Prostate gland (tissue), 2 donors: ENCODE data around the gene MAML1. TPM values are rescaled to one million over a fixed set of nuclear protein-coding genes. Genes with fewer than 3 reads are reported as not detected.
A peak's percentile ranks its signal among the peaks of the same experiment; 100 is the strongest.
"Not testable (repeated sequence)": the region's sequence is repeated elsewhere in the genome, so short reads cannot be mapped to it uniquely, and the experiment has no call there.

ENCODE experiments used
- DNase-seq: peaks from one replicate; pipeline ENCODE4 v3.0.0-alpha.2; 2019; ENCODE audit warnings: low spot score
- H3K27ac ChIP-seq, 2 donors: fragments of 200-600 bp; sonication (generic); 2 replicates each; pipeline ENCODE4 v1.5.1; 2017 to 2019
- H3K27me3 ChIP-seq: fragments of 200-600 bp; sonication (generic); replicated peaks from 2 replicates; pipeline ENCODE4 v1.5.1; 2019; ENCODE audit not compliant: insufficient read depth
- H3K36me3 ChIP-seq, 2 donors: fragments of 200-600 bp; sonication (generic); 1 replicate in 1 of 2; 2 replicates in 1 of 2; pipeline versions ENCODE4 v1.5.1 to v1.8.1; 2017 to 2019
- H3K4me1 ChIP-seq: fragments of 200-600 bp; sonication (generic); replicated peaks from 2 replicates; pipeline ENCODE4 v1.5.1; 2019
- H3K4me3 ChIP-seq, 2 donors: fragments of 200-600 bp; sonication (generic); 2 replicates each; pipeline ENCODE4 v1.5.1; 2017 to 2019
- H3K9me3 ChIP-seq: fragments of 200-600 bp; sonication (generic); 2 replicates; pipeline ENCODE4 v1.5.1; 2017
- POLR2A ChIP-seq: fragments of 450-650 bp; IDR thresholded peaks from one replicate; pipeline ENCODE4 v1.6.1; 2016; ENCODE audit warnings: antibody characterized with exemption, mild to moderate bottlenecking
- POLR2AphosphoS5 ChIP-seq: sonication (generic); formaldehyde crosslinking; IDR thresholded peaks from one replicate; pipeline ENCODE4 v1.6.1; 2017; ENCODE audit warnings: antibody characterized with exemption
- WGBS: methylation state at CpG from one replicate; pipeline ENCODE4 v1.1.5; 2018; 5-methylcytosine and 5-hydroxymethylcytosine counted together
- intact Hi-C: fragments of 100-400 bp; cut with DNase I; formaldehyde crosslinking; loops from one replicate; pipeline ENCODE4 v1.14.2; 2022
- total RNA-seq, 2 donors: library from RNA; depleted of rRNA; stranded (reverse); fragments of >200 nt; gene quantifications; one replicate each; pipeline ENCODE4 v1.1.0, GENCODE V29; 2016
- TF ChIP-seq, protein P1 (sequence below), 4 experiments: fragments of 200-600 bp in 2 of 4; fragments of 450-650 bp in 2 of 4; sonication (generic) in 2 of 4; IDR thresholded peaks; 1 replicate in 3 of 4; 2 replicates in 1 of 4; pipeline ENCODE4 v1.5.1; 2016 to 2019; ENCODE audit warnings: antibody characterized with exemption in 4 of 4, mild to moderate bottlenecking in 2 of 4, moderate library complexity in 2 of 4

Gene MAML1, protein sequence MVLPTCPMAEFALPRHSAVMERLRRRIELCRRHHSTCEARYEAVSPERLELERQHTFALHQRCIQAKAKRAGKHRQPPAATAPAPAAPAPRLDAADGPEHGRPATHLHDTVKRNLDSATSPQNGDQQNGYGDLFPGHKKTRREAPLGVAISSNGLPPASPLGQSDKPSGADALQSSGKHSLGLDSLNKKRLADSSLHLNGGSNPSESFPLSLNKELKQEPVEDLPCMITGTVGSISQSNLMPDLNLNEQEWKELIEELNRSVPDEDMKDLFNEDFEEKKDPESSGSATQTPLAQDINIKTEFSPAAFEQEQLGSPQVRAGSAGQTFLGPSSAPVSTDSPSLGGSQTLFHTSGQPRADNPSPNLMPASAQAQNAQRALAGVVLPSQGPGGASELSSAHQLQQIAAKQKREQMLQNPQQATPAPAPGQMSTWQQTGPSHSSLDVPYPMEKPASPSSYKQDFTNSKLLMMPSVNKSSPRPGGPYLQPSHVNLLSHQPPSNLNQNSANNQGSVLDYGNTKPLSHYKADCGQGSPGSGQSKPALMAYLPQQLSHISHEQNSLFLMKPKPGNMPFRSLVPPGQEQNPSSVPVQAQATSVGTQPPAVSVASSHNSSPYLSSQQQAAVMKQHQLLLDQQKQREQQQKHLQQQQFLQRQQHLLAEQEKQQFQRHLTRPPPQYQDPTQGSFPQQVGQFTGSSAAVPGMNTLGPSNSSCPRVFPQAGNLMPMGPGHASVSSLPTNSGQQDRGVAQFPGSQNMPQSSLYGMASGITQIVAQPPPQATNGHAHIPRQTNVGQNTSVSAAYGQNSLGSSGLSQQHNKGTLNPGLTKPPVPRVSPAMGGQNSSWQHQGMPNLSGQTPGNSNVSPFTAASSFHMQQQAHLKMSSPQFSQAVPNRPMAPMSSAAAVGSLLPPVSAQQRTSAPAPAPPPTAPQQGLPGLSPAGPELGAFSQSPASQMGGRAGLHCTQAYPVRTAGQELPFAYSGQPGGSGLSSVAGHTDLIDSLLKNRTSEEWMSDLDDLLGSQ
- 10 to 100 TPM; 33.9 to 54.7 TPM for total RNA-seq

GRCh38 chr5:179732412-179732917, at the start of gene MAML1:
Gene MAML1, plus strand, starts transcription at chr5:179732822. Its CDS starts 291 bp downstream, at chr5:179733113.
- TF ChIP-seq POLR2A = peak; percentile 93
- TF ChIP-seq, protein P1, sequence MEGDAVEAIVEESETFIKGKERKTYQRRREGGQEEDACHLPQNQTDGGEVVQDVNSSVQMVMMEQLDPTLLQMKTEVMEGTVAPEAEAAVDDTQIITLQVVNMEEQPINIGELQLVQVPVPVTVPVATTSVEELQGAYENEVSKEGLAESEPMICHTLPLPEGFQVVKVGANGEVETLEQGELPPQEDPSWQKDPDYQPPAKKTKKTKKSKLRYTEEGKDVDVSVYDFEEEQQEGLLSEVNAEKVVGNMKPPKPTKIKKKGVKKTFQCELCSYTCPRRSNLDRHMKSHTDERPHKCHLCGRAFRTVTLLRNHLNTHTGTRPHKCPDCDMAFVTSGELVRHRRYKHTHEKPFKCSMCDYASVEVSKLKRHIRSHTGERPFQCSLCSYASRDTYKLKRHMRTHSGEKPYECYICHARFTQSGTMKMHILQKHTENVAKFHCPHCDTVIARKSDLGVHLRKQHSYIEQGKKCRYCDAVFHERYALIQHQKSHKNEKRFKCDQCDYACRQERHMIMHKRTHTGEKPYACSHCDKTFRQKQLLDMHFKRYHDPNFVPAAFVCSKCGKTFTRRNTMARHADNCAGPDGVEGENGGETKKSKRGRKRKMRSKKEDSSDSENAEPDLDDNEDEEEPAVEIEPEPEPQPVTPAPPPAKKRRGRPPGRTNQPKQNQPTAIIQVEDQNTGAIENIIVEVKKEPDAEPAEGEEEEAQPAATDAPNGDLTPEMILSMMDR (IDR thresholded peaks at IDR 0.05) = peak in 1 of 4 experiments; percentile 8
- peak; percentile 98 for TF ChIP-seq POLR2AphosphoS5
- under 1% methylated on average over 41 of the region's 41 CpGs for WGBS
- peak within 1 kb of the TSS; percentile 92 to 97 for H3K27ac ChIP-seq
- no peaks in the 10 kb centered on the region for H3K27me3 ChIP-seq
- peak; percentile 100 for DNase-seq
- no peaks in the 10 kb centered on the region for H3K9me3 ChIP-seq
- intact Hi-C loops = loop anchor here (2.0 kb wide), 2 partner anchors 34 to 54 kb away; partner anchors contain the start of gene CANX
- peak within 1 kb of the TSS; percentile 92 to 99 for H3K4me3 ChIP-seq
- H3K36me3 ChIP-seq = peaks cover 0 to 6% of the 10 kb centered on the region in 2 donors
- H3K4me1 ChIP-seq = no peaks in the 10 kb centered on the region

DNA sequence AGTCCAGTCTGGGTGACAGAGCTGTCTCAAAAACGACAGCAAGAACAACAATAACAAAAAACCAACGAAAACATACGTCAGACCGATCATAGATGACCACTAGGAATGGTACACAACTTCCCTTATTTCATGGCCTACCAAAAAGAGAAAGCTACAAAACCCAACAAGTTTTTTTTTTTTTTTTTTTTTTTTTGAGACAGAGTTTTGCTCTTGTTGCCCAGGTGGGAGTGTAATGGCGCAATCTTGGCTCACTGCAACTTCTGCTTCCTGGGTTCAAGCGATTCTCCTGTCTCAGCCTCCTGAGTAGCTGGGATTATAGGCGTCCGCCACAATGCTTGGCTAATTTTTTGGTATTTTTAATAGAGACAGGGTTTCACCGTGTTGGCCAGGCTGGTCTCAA, 43.4 kb upstream of the MAML1 start:
- H3K9me3 ChIP-seq, H3K27me3 ChIP-seq, H3K27ac ChIP-seq, H3K4me3 ChIP-seq, H3K4me1 ChIP-seq, DNase-seq, H3K36me3 ChIP-seq, intact Hi-C loops: not testable (repeated sequence)
- 89% methylated on average over 9 of the region's 9 CpGs for WGBS

DNA sequence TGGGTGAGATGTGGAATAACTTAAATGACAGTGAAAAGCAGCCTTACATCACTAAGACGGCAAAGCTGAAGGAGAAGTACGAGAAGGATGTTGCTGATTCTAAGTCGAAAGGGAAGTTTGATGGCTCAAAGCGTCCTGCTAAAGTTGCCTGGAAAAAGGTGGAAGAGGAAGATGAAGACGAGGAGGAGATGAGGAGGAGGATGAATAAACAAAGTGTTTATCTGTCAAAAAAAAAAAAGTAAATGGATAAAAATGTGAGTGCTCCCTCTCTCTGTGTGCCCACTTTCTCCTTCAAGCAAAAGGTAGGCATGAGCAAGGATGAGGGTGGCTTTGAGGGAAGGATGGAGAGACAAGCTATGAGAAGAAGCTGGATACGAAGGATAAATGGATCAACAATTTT, 38.1 kb upstream of the MAML1 start:
- Histone ChIP-seq H3K4me3 (no peak overlapping the region), H3K27me3 (no peaks in the 10 kb centered on the region), H3K4me1 (no peaks in the 10 kb centered on the region), H3K36me3 (no peaks in the 10 kb centered on the region), H3K9me3 (no peaks in the 10 kb centered on the region), H3K27ac (no peak overlapping the region)
- TF ChIP-seq, protein P1 (IDR thresholded peaks at IDR 0.05) = no peak
- TF ChIP-seq POLR2AphosphoS5 (no peak), POLR2A (no peak)
- WGBS = 92% methylated on average over 6 of the region's 6 CpGs
- intact Hi-C loops = no loop called here
- no peak for DNase-seq

DNA sequence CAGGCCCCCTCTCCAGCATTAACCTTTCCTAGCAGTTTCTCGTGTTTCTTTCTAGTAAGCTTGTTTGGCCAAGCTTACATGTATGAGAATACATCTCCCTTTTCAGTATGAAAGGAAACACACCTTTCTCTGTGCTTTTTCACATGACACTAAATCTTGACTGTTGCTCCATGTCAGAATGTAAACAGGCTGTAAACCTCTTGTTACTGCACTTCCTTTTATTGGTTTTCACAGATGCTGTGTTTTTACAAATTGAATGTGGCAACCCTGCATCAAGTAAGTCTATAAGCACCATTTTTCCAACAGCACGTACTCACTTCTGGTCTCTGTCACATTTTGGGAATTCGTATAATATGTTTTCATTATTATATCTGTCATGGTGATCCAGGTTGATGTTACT, 36.0 kb upstream of the MAML1 start:
- no peak for DNase-seq
- WGBS = 67% methylated on average over 3 of the region's 3 CpGs
- H3K27me3 ChIP-seq = no peaks in the 10 kb centered on the region
- no peak for TF ChIP-seq POLR2A
- peak; percentile 27 for TF ChIP-seq POLR2AphosphoS5
- TF ChIP-seq, protein P1 (IDR thresholded peaks at IDR 0.05) = no peak
- intact Hi-C loops = loop anchor here (5.0 kb wide), 1 partner anchor 126 kb away; the partner anchor contains the start of gene SQSTM1
- no peaks in the 10 kb centered on the region for H3K4me1 ChIP-seq
- H3K9me3 ChIP-seq = no peaks in the 10 kb centered on the region
- H3K4me3 ChIP-seq = no peak overlapping the region
- H3K36me3 ChIP-seq = no peaks in the 10 kb centered on the region
- H3K27ac ChIP-seq = peak overlapping the region; percentile 5 to 32

DNA sequence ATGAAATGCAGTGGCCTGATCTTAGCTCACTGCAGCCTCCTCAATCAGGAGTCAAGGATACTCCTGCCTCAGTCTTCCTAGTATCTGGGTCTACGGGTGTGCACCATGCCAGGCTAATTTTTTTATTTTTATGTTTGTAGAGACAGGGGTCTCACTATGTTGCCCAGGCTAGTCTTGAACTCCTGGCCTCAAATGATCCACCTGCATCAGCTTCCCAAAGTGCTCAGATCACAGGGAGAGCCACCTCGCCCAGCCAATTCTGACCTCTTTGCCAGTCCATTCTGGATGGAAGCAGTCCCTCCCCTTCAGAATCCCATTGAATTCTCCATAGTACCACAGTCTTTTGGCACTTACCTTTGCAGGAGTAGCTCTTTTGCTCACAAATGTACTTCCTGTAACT, 35.5 kb upstream of the MAML1 start:
- Histone ChIP-seq H3K27ac (peak overlapping the region; percentile 91 to 95), H3K4me3 (no peak overlapping the region), H3K9me3 (no peaks in the 10 kb centered on the region), H3K36me3 (no peaks in the 10 kb centered on the region), H3K4me1 (no peaks in the 10 kb centered on the region), H3K27me3 (no peaks in the 10 kb centered on the region)
- WGBS = 87% methylated on average over 2 of the region's 2 CpGs
- no peak for DNase-seq
- intact Hi-C loops = loop anchor here (5.0 kb wide), 1 partner anchor 125 kb away; the partner anchor contains the start of gene SQSTM1
- TF ChIP-seq POLR2AphosphoS5 (no peak), POLR2A (no peak)
- TF ChIP-seq, protein P1 (IDR thresholded peaks at IDR 0.05) = no peak

DNA sequence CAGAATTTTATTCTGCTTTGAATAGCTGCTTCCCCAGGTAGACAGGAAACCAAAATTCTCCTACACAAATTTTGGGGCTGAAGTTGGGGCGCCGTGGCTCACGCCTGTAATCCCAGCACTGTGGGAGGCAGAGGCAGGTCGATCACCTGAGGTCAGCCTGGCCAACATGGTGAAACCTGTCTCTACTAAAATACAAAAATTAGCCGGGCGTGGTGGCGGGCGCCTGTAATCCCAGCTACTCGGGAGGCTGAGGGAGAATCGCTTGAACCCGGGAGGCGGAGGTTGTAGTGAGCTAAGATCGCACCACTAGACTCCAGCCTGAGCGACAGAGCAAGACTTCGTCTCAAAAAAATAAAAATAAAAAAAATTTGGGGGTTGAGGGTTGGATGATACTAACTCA, 35.1 kb upstream of the MAML1 start:
- H3K27me3 ChIP-seq, H3K9me3 ChIP-seq, H3K4me1 ChIP-seq, DNase-seq, H3K36me3 ChIP-seq: not testable (repeated sequence)
- H3K27ac ChIP-seq = peak overlapping the region; percentile 91 to 95
- peak overlapping the region in 1 of 2 donors; percentile 77 for H3K4me3 ChIP-seq
- intact Hi-C loops = loop anchor here (5.0 kb wide), 1 partner anchor 125 kb away; the partner anchor contains the start of gene SQSTM1
- 95% methylated on average over 15 of the region's 15 CpGs for WGBS
